GM18909 (cell line): ENCODE measurements around the gene SFI1.
"Not testable (repeated sequence)": the region's sequence is repeated elsewhere in the genome, so short reads cannot be mapped to it uniquely, and the experiment has no call there.

Source experiments
- ATAC-seq: cut with Tn5 transposase; IDR thresholded peaks from one replicate; pipeline ENCODE4 v1.9.1; 2021; ENCODE audit warnings: mild to moderate bottlenecking; ENCODE audit not compliant: unreplicated experiment, poor library complexity

SFI1 gene

DNA sequence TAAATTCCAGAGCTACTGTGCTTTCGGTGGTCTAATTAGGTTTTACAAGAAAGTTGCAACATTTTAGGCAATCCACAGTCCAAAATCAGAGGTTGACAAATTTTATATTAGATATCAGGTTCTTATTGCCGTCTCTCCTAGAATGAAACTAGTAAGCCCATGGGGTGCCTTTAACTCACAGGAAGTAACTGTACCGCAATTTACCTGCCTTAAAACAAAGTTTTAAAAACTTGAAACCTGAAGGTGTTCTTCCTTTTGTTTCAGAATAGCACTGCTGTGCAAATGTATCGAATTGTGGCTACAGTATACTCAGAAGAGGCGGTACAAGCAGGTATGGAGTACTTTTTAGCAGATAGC is 88.4 kb downstream of the SFI1 start:
- ATAC-seq, result no peak

DNA sequence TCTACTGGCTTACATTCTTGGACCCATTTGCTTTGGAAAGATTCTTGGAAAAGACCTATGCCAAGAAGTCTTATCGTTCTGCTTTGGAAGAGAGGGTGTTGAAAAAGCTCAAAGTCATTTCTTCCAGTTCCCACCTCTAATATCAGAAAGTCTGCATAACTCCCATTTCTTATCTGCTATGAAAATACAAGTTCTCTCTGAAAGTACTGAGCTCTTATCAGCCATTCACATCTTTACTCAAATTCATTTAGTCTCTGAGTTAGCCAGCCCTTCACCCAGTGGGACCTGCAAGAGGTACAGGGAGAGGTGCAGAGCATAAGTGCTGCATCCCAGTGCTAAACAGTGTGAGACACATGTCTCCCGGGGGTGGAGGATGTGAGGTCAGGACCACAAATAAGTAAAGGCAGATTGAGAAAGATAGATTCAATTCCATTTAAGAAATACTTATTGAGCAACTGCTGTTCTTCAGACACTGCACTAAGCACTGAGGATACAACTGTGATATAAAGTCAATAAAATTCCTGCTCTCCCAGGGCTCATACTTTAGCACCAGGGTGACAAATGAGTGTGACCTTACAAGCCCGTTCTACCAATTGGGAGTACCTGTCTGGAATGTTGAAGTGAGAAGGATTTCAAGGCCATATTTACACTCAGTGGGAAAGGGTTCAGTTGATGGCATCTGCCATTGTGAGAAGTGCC is 89.0 kb downstream of the SFI1 start:
- ATAC-seq, result no peak

DNA sequence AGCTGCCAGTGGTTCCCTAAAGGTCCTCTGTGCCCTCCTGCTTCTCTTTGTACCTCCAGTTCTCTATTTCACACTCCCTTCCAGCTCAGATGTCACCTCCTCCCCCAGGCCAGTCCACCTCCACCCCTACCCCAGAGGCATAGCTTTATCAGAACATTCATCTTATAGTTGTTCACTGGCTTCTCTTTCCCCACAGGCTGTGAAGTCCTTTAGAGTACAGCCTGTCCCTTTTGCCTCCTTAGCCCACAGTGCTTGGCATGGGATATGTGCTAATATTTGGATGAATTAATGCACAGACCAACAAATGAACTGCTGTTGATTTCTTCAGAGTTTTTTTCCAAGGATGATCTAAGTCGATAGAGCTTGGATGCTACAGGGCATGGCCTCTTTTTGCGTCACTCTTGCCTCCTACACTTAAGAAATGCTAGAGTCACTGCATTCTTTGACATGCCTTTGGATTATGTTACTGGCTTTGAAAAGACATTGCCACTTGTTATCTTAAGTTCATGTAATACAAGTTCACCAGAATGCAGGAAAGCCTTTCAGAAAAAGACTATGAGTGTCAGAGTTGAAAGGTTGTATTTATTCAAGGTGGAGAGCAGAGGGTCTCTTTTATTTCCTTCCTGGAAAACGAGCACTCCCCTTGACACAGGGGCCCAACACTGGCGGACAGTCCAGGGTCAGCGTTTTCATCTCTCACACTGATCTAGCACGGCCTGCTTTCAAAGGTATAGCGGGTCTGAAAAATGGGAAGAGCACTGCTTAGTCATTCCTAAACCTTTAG is 90.0 kb downstream of the SFI1 start:
- no peak for ATAC-seq

DNA sequence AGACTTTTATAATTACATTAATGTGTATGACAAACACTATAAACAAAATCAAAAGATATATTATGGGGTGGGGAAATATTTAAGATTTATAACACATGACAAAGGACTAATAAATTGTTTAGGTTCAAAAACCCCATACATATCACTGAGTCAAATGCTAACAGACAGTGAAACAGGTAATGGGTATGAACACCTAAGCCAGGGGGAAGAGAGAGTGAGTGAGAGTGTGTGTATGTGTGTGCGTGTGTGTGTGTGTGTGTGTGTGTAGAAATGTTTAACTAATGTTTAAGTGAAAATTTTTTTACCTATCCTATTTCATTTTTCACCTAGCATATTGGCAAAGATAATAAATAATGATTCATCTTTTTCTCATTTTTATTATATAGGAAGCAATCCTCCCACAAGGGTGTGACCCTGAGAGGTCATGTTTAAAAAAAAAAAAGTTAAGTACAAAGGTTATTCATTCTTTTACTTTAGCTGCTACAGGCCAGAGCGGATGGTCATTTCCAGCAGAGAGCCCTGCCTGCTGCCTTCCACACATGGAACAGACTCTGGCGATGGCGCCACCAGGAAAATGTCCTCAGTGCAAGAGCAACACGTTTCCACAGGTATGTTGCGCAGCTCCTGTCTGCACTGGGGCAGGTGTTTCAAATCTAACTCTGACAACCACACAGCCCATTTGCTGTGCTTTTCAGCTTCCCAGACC is 92.8 kb downstream of the SFI1 start:
- ATAC-seq, result no peak

DNA sequence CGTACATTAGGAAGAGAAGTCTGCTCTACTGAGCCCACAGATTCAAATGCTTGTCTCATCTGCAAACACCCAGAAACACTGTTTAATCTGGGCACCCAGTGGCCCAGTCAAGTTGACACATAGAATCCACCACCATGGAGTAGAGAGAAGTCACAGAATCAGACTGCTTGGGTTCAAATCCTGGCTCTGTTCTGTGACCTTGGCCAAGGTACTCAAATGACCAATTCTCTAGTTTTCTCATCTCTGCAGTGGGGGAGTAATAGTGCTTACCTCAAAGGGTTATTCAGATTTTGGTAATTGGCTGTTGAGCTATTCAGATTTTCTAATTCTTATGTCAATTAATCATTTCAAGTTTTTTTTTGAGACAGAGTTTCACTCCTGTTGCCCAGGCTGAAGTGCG is 93.8 kb downstream of the SFI1 start:
- ATAC-seq, result not testable (repeated sequence)

DNA sequence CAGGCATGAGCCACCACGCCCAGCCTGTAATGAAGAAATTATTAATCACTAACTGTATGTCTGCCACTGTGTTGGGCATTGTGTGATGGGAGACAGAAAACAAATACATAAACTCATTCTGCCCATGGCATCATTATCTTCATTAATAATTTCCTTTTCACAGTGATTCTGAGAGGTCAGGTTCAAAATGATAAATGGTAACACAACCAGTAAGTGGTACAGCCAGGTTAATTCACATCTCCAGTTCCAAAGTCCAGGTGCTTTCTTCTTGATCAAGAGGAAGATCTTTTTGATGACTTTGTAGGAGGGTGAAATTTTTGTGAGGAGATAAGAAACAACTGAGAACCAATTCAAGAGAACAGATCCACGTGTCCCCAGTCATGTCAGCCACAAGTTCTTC is 98.9 kb downstream of the SFI1 start:
- no peak for ATAC-seq

DNA sequence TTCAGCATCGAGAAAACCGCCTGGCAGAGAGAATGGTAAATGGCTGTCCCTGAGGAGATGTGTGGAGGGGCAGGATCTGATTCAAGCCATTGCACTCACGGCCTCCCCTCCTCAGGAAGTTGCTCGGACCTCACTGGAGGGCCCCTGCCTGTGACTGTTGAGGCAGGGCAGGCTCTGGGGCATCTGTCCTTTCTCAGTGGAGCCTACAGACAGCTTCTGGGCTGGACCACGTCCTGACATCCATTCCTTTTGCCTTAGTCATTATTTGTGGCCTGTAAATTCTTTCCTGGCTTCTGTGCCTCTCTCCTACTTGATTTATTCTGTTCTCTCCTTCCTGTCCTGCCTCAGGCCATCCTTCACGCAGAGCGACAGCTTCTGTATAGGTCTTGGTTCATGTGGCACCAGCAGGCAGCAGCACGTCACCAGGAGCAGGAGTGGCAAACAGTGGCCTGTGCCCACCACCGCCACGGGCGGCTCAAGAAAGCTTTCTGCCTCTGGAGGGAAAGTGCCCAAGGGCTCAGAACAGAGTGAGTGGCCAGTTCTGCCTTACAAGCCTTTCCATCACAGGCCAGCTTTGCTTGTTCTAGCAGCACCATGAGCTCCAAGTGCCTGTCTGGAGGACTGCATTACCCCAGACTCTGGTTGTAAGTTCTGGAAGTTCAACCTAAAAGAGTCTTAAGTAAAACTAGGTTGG is 106.1 kb downstream of the SFI1 start:
- no peak for ATAC-seq

DNA sequence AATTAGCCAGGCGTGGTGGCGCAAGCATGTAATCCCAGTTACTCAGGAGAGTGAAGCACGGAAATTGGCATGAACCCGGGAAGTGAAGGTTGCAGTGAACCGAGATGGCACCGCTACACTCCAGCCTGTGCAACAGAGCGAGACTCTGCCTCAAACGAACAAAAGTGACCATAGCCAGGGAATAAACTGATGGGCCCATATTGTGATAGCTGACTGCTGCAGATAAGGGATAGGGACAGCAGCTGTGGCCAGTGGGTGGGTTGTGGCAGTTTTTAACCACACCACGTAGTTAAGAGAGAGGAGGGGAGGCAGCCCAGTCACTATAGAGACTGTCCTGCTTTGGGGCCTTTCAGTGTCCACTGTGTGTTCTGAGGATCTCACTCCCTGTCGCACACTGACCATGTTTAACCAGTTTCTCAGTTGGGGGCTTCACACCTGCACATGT is 106.8 kb downstream of the SFI1 start:
- ATAC-seq, result no peak

DNA sequence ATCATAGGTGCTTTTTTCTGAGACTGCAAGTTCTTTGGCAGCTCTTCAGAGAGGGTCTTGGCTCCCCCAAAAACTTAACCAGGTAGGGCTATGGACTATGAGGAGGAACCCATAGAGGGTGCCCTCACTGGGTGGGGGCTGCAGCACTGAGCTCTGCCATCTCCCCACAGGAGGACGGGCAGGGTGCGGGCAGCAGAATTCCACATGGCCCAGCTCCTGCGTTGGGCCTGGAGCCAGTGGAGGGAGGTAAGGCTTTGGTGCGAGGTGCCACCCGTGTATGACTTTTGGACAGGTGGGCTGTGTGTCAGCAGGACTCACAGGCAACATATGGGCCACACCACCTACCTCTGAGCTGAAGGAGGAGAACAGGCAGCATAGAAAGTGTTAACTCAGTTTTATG is 107.2 kb downstream of the SFI1 start:
- no peak for ATAC-seq

DNA sequence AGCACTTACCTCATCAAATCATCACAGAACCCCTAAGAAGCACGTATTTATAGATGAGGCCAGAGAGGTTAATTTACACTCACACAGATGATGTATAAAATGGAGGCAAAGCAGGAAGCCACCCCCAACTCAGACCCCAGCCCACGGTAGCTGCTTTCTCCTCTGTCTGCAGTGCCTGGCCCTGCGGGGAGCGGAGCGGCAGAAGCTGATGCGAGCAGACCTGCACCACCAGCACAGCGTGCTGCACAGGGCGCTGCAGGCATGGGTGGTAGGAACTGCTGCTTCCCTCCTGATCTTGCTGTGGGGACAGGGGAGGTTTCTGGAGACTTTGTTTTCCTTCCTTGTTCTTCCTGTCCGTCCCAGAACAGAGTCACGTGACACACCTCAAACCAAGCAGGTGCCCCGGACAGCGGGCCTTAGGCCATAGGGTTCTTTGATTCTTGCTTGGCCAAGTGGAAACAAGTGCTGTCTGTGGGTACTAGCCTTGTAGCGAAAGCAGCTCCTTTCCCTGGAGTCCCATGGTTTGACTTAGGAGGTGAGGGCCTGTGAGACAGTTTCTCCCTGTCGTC is 107.9 kb downstream of the SFI1 start:
- no peak for ATAC-seq

DNA sequence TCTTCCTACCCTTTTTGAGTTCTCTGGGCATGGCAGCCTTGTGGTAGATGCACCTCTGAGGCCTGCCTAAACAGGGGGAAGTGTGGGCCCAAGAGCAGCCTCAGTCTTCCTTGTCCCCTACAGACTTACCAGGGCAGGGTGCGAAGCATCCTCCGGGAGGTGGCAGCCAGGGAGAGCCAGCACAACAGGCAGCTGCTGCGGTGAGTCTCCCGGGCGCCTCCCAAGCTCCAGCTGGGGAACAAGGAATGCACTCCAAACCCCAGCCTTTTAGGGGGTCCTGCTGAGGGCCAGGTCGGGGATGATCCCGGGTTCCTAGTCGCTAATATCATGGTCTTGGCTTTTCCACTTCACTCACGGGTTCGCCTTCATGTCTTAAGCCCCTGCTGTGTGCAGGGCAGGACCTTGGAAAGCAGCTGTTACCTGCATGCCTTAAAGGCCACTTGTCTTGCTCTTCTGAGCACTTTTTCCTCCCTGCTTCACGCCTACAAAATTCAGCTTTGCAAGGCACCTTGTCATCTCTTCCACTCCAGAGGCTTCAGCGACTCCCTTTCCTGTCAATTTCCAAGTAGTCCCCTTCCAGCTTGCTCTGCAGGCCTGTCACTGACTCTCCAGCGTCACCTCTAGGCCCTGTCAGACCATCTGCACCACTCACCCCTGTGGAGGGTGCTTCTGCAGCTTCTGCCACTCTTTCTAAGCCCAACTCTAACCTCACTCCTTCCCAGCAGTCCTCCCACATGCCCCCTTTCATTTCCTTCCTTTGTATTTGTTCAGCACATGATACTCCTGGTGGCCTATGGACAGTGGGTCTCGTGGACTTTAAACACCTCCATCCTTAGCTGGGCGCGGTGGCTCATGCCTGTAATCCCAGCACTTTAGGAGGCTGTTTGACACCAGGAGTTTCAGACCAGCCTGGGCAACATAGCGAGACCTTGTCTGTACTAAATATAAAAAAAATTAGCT is 108.7 kb downstream of the SFI1 start:
- ATAC-seq, result no peak

DNA sequence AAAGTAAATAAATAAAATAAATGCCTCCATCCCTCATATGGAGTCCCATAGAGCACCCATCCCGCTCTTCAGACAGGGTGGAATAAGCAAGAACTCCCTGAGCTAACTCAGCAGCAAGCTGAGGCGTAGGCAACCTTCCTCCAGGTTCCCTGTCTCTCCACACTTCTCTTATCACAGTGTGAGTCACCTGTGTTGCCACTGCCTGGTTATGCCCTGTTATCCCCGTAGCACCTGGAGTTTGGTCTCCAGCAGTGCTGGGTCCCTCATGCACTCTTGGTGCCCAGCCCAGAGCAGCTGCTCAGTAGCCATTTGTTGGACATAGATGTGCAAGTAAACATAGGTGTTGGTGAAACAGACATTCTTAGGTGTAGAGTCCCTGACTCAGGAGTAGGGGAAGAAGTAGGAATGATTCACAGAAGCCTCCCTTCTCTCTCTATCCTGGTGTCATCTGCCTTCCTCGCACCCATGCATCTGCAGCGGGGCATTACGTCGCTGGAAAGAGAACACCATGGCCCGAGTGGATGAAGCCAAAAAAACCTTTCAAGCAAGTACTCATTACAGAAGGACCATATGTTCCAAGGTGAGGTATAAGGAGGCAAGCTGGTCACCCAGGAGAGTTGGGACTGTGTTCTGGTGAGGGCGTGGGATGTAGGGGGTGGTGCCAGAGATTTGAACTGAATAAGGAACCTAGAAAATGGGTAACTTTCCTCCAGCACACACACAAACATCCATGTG is 109.7 kb downstream of the SFI1 start:
- no peak for ATAC-seq

DNA sequence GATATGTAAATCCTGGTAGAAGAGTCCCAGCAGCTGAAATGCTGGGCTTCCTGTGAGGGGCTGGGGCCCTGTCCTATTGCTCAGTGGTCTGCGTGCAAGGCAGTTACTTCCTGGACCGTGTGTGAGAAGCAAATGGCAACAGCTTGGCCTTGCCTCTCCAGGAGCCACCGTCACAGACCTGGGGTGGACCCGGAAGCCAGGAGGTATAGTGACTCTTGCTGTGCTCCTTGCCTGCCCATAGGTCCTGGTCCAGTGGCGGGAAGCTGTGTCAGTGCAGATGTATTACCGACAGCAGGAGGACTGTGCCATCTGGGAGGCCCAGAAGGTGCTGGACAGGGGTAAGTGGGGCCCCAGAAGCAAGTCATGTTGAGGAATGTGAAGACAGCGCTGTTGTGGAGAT is 111.4 kb downstream of the SFI1 start:
- ATAC-seq, result no peak

DNA sequence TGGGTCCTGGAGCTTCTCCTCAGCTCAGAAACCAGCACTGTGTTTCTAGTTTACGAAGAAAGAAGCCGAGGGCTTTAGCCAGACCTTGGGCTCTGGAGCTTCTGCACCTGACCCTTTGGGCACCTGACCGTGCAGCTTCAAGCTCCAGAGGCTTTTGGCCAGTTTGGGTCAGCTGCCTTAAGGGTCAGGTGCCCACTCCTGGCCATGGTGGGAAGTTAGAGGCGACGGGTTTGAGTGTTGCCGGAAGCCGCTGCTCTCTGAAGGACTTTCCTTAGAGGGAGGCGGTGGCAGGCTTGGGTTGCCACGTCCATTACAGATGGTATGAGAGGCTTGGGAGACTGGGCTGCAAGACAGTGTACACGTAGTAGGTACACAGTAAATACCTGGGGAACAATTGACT is 113.4 kb downstream of the SFI1 start:
- no peak for ATAC-seq

DNA sequence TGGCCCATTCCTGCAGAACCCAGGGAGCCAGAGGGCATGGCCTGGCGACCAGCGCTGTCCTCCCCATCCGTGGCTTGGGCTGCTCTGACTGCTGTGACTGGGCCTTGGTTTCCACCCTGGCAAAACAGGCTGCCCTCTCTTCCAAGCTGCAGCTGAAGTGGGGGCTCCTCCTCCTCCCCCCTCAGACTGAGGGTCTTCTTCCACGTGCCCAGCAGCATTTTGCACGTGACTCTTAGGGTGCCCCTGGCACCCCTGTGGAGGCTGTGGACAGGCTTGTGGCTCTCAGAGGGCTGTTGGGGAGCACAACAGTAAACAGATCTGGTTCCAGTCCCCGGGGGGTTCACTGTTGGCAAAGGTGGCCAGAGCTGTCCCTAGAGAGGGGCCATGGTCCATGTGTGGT is 114.3 kb downstream of the SFI1 start:
- no peak for ATAC-seq

DNA sequence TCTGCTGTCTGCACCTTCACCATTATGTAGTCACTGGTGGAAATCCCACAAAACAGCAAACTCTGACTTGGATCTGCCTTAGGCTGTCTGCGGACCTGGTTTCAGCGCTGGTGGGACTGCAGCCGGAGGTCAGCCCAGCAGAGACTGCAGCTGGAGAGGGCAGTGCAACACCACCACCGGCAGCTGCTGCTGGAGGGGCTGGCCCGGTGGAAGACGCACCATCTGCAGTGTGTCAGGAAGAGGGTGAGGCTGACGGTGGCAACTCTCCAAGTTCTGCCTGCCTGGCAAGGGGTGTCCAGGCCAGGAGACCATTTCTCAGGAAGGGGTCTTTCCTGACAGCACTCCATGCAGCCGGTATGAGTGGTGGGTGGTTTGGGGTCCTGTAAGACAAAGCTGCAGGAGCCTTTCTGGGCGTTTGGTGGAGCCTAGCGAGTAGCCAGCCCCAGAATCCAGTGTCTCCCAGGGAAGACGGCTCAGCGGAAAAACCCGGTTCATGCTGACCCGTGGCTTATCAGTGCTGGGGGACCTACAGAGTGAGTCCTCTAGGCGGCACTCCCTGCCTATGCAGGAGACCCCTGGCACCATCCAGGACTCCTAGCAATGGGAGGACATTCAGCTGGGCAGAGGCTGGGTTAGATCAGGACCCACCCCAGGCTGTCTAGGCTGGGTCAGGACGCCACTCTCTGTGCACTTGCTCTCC is 114.9 kb downstream of the SFI1 start:
- ATAC-seq, result no peak

DNA sequence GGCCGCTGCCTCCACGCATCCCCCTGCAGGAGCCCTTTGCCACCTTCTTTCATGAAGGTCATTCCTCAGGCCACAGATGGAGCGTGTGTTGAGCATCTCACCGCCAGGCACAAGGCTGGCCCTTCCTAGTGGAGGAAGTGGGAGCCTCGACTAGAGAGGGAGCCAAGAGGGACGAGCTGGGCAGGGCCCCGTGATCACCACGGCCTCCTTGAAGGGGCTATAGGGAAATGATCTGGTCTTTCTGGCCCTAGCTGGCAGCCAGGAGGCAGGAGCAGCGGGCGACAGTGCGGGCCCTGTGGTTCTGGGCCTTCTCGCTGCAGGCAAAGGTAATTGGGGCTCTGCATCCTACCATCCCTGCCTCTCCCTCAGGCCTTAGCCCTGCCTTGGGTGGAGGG is 116.6 kb downstream of the SFI1 start:
- no peak for ATAC-seq

DNA sequence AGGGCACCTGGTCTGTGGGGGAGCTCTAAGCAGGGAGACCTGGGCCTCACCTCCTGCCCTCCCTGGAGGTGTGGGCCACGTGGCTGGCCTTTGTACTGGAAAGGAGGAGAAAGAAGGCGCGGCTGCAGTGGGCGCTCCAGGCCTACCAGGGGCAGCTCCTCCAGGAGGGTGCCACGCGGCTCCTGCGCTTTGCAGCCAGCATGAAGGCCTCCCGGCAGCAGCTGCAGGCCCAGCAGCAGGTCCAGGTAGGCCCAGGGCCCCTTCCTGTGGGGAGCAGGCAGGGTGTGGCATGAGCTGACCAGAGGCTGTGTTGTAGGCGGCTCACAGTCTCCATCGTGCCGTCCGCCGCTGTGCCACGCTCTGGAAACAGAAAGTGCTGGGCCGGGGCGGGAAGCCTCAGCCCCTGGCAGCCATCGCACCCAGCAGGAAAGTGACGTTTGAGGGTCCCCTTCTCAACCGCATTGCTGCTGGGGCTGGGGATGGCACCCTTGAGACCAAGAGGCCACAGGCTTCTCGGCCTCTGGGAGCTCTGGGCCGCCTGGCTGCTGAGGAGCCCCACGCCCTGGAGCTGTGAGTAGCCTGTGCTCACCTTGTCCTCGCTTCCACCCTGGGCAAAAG is 117.1 kb downstream of the SFI1 start:
- ATAC-seq, result no peak
